ENCODE data around the gene NCDN.
A peak's percentile ranks its signal among the peaks of the same experiment; 100 is the strongest.

NCDN gene

GRCh38 chr1:35536556-35537162 lies 20.9 kb upstream of the NCDN start:
- H3K4me3 ChIP-seq (ENCODE audit: low read depth, low read length) = no peak overlapping the region
- TF ChIP-seq CTCF (IDR thresholded peaks at IDR 0.05; ENCODE audit: borderline replicate concordance, insufficient read depth, low read depth, low read length) = no peak

DNA sequence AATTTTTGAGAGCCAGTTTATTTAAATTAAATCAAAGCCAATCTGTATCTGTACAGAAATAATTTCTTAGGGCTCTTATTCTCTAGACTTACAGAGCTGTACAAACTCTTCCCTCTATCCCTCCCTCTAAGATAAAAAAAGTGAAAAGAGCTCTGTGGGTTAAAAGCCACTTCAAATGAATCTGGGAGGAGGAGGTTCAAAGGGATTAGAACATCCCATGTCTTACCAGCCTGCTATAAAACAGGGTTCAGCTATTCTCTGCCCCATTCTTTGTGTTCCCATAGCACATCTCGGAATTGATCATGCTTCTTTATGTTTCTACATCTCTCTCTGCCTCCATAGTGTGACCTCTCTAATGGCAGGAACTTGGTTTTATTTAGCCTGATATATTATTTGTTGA lies 19.8 kb upstream of the NCDN start:
- no peak for TF ChIP-seq CTCF (IDR thresholded peaks at IDR 0.05; ENCODE audit: borderline replicate concordance, insufficient read depth, low read depth, low read length)
- H3K4me3 ChIP-seq (ENCODE audit: low read depth, low read length) = no peak overlapping the region

- no peak for TF ChIP-seq CTCF (IDR thresholded peaks at IDR 0.05; ENCODE audit: borderline replicate concordance, insufficient read depth, low read depth, low read length)
- no peak overlapping the region for H3K4me3 ChIP-seq (ENCODE audit: low read depth, low read length)
These were observed 18.4 kb upstream of the NCDN start for GRCh38 chr1:35539073-35539823.

- TF ChIP-seq CTCF (IDR thresholded peaks at IDR 0.05; ENCODE audit: borderline replicate concordance, insufficient read depth, low read depth, low read length) = no peak
These were observed 17.8 kb upstream of the NCDN start for GRCh38 chr1:35539824-35540261.

GRCh38 chr1:35544976-35545375 lies 12.6 kb upstream of the NCDN start:
- H3K4me3 ChIP-seq (ENCODE audit: low read depth, low read length) = no peak overlapping the region
- TF ChIP-seq CTCF (IDR thresholded peaks at IDR 0.05; ENCODE audit: borderline replicate concordance, insufficient read depth, low read depth, low read length) = peak; percentile 52

More at GRCh38 chr1:35539824-35540261, 17.8 kb upstream of the NCDN start:
- H3K4me3 ChIP-seq (ENCODE audit: low read depth, low read length) = no peak overlapping the region

DNA sequence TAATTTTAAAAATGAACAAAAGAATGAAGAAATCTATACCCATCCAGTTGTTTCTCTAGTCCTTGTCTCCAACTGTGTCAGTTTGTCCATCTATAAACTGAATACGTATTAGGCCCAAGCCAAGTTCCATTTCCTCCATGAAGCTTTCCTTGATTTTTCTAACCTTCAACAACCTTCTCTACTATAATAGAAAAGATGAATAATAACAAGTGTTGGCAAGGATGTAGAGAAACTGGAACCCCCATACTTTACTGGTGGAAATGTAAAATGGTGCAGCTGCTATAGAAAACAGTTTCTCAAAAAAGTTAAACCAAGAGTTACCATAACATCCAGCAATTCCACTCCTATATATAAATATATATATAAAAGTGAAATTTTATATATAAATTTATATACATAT lies 11.0 kb upstream of the NCDN start:
- no peak for TF ChIP-seq CTCF (IDR thresholded peaks at IDR 0.05; ENCODE audit: borderline replicate concordance, insufficient read depth, low read depth, low read length)

DNA sequence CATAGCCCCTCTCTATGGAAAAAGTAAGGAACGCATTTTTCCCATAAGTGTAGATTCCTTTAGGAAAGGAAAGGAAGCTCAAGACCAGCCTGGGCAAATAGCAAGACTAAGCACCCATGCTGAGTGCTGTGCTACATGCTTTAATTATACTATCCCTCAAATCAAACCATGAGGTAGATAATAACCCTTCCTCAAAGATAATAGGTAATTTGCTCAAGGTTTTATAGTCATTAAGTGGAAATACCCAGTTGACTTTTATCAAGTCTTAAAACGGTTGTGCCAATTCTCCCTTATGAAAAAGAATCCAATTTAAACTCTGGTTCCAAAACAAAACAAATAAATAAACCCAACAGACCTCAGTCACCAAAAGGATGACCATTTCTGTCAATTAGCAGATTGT lies 3.7 kb upstream of the NCDN start:
- TF ChIP-seq CTCF (IDR thresholded peaks at IDR 0.05; ENCODE audit: borderline replicate concordance, insufficient read depth, low read depth, low read length) = no peak
- H3K4me3 ChIP-seq (ENCODE audit: low read depth, low read length) = no peak overlapping the region

More for the DNA sequence above, 11.0 kb upstream of the NCDN start:
- no peak overlapping the region for H3K4me3 ChIP-seq (ENCODE audit: low read depth, low read length)

Measured in GM12875 (cell line).